Measurements from ENCODE around the gene PZP. TPM values are rescaled to one million over a fixed set of nuclear protein-coding genes. Genes with fewer than 3 reads are reported as not detected.

PZP gene
- total and polyA plus RNA-seq, 2 experiments from 2014 or later, result 0.92 TPM; not detected in 1

- no peak within 1 kb of the TSS for H3K4me2 ChIP-seq
- peaks cover 18% of the 10 kb centered on the region for H3K4me1 Mint-ChIP-seq
These were observed 92.2 kb downstream of the PZP start, which contains the start of gene A2M for GRCh38 chr12:9115731-9116559. TSS of gene A2M (minus strand) at chr12:9115919. CDS start at chr12:9115849, 70 bp downstream.

GRCh38 chr12:9114946-9115345, 93.2 kb downstream of the PZP start:
- H3F3A ChIP-seq (replicated peaks; ENCODE audit: low read depth), result no peaks in the 10 kb centered on the region
- H3K4me1 ChIP-seq (ENCODE audit: insufficient read depth), result 0 out of 2 replicates have a peak, but pooled peaks cover 6% of the 10 kb centered on the region
- no peaks in the 10 kb centered on the region for H3K9me3 Mint-ChIP-seq
- H3K4me1 Mint-ChIP-seq, result peaks cover 18% of the 10 kb centered on the region
- no peaks in the 10 kb centered on the region for H3K36me3 ChIP-seq (ENCODE audit: insufficient read depth)
- H3K27ac Mint-ChIP-seq, result no peak overlapping the region
- H3K79me2 ChIP-seq (replicated peaks; ENCODE audit: insufficient read depth), result no peaks in the 10 kb centered on the region
- H3K27me3 ChIP-seq (ENCODE audit: insufficient read depth), result no peaks in the 10 kb centered on the region; the same call in 1 of the 2 replicates
- H2AFZ ChIP-seq, result no peak overlapping the region
- no peaks in the 10 kb centered on the region for H3K27me3 Mint-ChIP-seq (ENCODE audit: insufficient read depth, low read depth, poor library complexity)
- no peaks in the 10 kb centered on the region for H3K36me3 Mint-ChIP-seq (ENCODE audit: low read depth)
- no peak overlapping the region for H3K4me2 ChIP-seq
- H3K9me2 ChIP-seq (ENCODE audit: insufficient read depth), result no peaks in the 10 kb centered on the region
- H4K20me1 ChIP-seq (replicated peaks; ENCODE audit: insufficient read depth), result no peaks in the 10 kb centered on the region
- H3K4me3 ChIP-seq, result no peak overlapping the region
- no peak for DNase-seq (ENCODE audit: low spot score)
- no peak overlapping the region for H3K4me3 Mint-ChIP-seq
- ATAC-seq, result no peak
- H3K27ac ChIP-seq (ENCODE audit: low read depth), result no peak overlapping the region
- no peak for TF ChIP-seq ZNF331 (CRISPR knock-in tag; IDR thresholded peaks at IDR 0.05; ENCODE audit: low read depth)
- TF ChIP-seq ZNF462 (CRISPR knock-in tag; IDR thresholded peaks at IDR 0.05), result no peak
- TF ChIP-seq EZH2 (IDR thresholded peaks at IDR 0.05; ENCODE audit: low read depth, unreplicated experiment), result no peak
- no peak for TF ChIP-seq ZNF114 (CRISPR knock-in tag; IDR thresholded peaks at IDR 0.05)
- no peak for TF ChIP-seq JUNB (IDR thresholded peaks at IDR 0.05; ENCODE audit: unreplicated experiment)
- no peak for TF ChIP-seq CREB1 (CRISPR knock-in tag; IDR thresholded peaks at IDR 0.05; ENCODE audit: low read depth)
- no peak for TF ChIP-seq REST (IDR thresholded peaks at IDR 0.05; ENCODE audit: unreplicated experiment)
- TF ChIP-seq CTCF (conservative IDR thresholded peaks at IDR 0.05; ENCODE audit: low read depth in 2 of 2), result no peak

More at GRCh38 chr12:9115731-9116559, 92.2 kb downstream of the PZP start, which contains the start of gene A2M:
- no peak within 1 kb of the TSS for H3K27ac ChIP-seq (ENCODE audit: low read depth)
- ATAC-seq, result no peak
- Mint-ChIP-seq H3K36me3 (ENCODE audit: low read depth) (no peaks in the 10 kb centered on the region), H3K27me3 (ENCODE audit: insufficient read depth, low read depth, poor library complexity) (no peaks in the 10 kb centered on the region), H3K4me3 (no peak within 1 kb of the TSS), H3K9me3 (no peaks in the 10 kb centered on the region), H3K27ac (no peak within 1 kb of the TSS)
- no peaks in the 10 kb centered on the region for H3F3A ChIP-seq (replicated peaks; ENCODE audit: low read depth)
- no peak within 1 kb of the TSS for H3K4me3 ChIP-seq
- no peak for DNase-seq (ENCODE audit: low spot score)
- no peaks in the 10 kb centered on the region for H4K20me1 ChIP-seq (replicated peaks; ENCODE audit: insufficient read depth)
- H3K27me3 ChIP-seq (ENCODE audit: insufficient read depth), result no peaks in the 10 kb centered on the region; the same call in 1 of the 2 replicates
- H3K79me2 ChIP-seq (replicated peaks; ENCODE audit: insufficient read depth), result no peaks in the 10 kb centered on the region
- H3K9me2 ChIP-seq (ENCODE audit: insufficient read depth), result no peaks in the 10 kb centered on the region
- 0 out of 2 replicates have a peak, but pooled peaks cover 6% of the 10 kb centered on the region for H3K4me1 ChIP-seq (ENCODE audit: insufficient read depth)
- TF ChIP-seq ZNF331 (CRISPR knock-in tag; IDR thresholded peaks at IDR 0.05; ENCODE audit: low read depth), result no peak
- no peak within 1 kb of the TSS; the same call in 1 of the 2 replicates for H2AFZ ChIP-seq
- no peaks in the 10 kb centered on the region for H3K36me3 ChIP-seq (ENCODE audit: insufficient read depth)

Data from GM23338 (cell line).